HG02981 (cell line): ENCODE results near the gene ATP8B4.

Experiments used
- ATAC-seq: cut with Tn5 transposase; IDR thresholded peaks from one replicate; pipeline ENCODE4 v1.9.1; 2021; ENCODE audit warnings: mild to moderate bottlenecking, moderate library complexity; ENCODE audit not compliant: unreplicated experiment

ATP8B4 gene

DNA sequence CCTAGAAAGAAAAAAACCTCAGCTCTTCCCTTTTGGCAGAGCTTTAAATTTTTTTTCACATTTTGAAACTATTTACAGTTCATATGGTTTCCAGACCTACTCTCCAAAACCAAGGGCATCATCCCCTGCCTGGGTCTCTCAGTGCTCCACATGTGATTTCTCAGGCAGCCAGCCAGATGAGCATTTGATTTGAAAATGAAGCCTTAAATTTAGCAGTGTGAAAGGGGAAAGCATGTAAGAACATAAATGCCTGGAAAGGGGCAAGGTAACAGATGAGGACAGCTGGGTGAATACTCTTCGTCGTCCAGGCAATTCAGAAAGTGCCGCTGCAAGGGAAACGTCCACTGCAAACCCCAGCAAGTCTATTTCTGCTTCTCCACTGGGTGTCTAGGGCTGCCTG, 94.8 kb downstream of the ATP8B4 start:
- ATAC-seq = no peak

DNA sequence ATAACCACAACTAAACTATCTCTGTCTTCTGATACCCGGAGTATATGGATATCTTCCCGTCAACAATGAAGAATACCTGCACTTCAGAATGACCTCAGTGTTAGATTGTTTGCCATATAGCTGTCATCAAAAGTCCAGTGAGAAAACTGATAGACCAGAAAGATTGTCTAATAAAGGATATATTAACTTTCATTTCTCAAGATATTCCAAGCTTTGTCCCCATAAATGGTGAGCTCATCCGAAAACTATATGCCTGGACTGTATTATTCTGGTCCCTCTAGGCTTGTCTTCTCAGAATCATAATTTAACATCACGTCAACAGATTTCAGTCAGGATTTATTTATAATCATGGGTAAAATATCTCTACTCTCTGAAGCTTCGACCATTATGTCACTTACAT, 100.5 kb downstream of the ATP8B4 start:
- ATAC-seq = no peak

DNA sequence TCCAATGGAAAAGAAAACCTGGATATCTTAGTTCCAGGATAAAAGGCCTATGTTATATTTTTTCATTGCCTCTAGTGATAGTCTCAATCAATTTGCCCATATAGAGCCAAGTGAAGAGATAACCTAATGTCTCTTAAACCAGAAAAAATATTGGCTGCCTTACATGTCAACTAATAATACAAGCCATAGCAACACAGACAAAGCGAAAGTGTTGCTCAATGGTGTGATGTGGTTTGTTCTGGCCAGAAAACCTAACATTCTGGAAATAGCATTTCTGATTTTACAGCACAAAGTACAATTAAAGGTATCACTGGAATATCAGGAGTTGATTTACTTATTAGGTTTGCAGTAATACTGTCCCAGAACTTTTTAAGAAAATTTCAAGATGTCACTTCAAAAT, 101.5 kb downstream of the ATP8B4 start:
- ATAC-seq = no peak

DNA sequence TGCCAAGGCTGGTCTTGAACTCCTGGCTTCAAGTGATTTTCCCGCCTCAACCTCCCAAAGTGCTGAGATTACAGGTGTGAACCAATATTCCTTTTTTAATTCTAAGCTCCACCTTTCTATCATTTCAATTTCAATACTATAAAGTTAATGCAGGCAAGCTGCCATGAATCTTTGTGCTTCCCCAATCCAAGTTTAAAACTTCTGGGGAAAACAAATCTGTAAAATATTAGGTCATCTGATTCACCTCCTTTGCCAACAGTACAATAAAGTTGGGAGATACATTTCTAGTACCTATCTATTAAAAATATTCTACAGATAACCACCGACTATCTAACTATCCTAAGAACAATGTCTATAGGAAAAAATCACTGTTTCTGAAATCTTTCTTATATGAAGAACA, 102.1 kb downstream of the ATP8B4 start:
- ATAC-seq = no peak

DNA sequence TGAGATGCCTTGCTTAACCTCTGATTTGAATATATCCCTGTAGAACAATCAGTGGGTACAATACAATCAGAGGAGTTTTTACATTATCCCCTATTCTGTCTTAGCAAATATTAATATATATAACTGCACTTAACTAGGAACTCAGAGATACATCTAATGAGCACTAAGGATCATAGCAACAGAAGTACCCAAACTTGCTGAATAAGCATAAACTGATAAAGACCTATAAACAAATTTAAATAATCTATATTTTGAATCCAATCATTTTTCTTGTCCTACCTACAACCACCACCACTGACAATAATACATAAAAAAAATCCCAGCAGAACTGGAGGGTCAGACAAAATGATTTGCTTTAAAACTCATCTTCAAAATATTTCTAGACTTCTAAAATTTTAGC, 106.2 kb downstream of the ATP8B4 start:
- no peak for ATAC-seq

DNA sequence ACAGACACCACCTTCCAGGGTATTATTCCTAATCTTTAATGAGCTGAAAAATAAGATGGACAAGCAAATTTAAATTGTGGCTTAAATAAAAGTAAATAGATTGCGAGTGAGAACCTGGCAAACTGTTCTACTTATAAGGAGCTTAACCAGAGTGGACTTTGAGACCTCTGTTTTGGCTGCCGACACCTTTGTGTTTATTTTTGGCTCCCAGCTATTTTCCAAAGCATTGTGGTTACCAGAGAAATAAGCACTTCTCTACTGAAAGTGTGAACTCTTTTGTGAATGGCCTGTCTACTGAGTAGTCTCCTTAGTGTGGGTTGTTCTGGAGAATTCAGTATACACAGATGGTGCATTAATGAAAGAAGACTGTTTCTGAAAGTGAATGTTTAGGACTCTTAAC, 109.4 kb downstream of the ATP8B4 start:
- ATAC-seq = no peak

DNA sequence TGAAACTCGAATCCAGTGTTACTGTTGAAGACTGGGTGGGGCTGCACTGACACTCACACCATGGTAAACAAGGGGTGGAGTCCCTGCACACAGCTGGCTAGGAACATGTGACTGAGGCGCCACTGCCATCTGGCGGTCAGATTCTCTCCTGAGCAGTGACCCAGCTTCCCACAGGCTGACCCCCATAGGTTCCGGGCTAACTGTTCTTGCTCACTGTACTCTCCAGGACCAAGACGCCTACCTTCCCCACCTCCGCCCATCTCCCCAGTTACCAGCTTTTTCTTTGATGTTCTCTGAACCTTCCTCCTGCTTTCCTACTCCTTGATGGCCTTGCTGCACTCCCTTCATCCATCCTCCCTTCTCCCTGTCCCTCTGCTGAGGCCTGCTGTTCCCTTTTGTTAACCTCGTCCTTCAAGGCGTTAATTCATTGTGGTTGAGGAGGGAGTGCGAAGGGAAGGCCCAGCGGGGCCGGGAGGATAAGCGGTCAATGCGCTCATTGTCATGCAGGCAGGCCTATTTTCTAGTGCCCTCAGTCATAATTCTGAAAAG, 115.2 kb downstream of the ATP8B4 start:
- peak; percentile 100 for ATAC-seq

DNA sequence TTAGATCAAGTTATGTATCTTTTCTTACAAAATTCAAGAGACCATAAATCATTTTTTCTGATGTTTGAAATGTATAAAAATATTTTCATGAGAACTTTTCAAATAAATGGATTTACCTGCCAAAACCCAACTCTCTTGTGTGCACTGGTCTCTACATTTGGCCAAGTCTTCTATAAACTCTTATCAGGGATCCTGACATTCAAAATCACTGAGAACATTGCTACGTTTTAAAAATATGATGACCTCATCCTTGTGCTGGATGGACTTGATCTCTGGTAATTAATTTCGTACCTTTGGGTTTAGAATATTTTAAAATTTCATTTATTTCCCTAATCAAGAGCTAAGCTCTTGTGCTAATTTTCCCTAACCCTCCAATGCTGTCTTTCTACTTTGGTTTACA, 127.4 kb downstream of the ATP8B4 start:
- ATAC-seq = no peak

DNA sequence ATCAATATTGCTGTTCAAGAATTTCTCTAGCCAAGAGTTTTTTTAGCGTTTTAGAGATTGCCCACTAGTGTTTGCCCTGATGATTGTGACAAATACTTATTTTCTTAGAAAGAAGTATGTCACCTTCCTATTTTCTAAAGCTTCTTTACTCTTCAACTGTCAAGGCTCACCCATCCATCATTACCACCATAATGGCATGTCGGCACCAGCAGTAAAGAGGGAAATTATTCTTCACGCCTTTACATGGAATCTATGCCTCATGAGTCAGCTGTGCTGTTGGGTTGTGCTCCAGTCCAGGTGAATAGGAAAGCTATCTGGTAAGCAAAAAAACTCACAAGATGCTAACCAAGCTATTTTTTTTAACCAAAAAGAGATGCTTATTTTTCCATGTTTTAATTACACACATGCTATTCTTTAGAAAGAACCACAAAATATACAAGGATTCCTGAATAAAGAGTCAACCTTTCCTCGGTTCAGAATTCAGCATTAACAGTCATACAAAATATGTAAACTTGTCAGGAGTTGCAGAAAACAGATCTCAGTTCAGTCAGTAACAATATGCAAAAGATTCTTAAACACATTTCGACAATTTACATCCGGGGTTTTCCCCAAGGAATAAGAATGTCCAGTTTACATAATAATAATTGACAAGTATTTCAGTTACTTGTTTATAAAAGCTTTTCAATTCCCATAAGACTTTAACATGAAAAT, 128.0 kb downstream of the ATP8B4 start:
- ATAC-seq = no peak

DNA sequence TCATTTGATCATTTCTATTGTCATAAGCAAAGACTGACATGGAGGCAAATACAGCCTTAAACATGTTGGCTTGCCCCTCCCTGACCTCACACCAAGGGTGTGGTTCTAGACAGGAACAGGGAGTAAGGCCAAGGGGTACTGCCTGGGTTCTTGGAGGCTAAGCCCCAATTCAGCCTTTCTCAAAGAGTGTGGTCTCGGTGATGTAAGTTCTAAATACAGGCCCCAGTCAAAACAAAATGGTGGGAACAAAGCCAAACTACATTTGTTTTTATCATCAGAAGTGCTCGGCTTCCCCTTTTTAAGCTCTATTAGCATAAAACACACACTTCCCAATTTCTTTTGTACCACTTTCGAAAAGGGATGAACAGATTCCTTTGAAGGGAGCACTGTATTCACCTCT, 129.5 kb downstream of the ATP8B4 start:
- no peak for ATAC-seq

DNA sequence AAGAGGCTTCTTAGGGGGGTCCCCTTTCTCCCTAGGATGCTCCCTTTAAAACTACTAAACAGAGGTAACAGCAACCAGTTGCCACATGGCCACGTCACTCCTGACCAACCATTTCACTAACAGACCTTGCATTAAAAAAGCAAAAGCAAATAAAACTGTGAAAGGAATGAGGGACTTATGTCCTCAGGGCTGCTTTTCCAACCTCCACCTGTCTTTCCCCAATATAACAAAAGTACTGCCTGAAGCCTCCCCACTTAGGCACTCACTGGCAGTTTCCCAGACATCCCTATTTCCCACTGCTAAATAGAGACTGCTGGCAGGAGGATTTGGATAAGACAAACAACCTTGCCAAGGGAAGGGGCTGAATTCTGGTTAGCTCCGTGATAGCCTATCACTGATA, 130.3 kb downstream of the ATP8B4 start:
- no peak for ATAC-seq

DNA sequence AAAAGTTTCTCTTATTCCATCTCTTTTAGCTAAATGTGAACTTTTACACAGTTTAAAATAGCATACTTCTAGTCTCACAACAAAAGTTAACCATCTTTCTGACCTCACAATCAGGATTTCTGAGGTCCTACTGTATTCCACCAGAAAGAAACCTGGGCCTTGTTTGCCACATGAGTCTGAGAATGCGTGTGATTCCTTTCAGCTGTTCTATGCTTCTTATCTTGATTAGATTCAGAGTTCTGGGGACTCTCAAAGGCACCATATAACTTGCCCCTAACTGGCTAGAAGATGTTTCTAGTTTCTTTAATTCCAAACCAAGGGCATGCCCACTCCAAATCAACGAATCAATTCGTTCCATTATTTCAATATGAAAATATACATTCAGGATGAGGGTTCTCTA, 131.1 kb downstream of the ATP8B4 start:
- no peak for ATAC-seq

DNA sequence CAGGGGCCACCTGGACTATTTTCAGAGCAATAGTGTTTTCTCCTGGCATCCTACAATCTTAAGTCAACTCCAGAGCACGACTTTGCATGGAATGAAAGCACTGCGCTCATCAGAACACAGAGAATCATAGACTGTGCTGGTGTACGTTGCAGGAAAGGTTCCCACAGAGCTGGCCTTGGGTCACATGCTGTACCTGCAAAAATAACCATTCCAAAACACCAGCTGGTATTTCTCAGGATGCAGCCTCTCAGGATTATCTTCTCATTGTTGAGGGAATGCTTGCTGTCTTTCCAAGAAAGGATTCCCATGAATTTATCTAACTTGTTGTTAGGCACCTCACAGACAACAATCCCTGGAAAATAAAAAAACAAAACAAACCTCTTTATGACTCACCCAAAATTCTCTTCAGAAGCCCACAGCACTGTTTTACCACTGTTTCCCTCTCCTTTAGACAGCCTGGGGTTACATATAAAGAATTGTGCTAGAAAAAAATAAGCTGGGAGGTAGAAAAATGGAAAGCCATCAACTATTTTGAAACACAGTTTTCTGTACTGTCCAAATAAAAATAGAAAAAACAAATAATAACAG, 131.7 kb downstream of the ATP8B4 start:
- ATAC-seq = no peak

DNA sequence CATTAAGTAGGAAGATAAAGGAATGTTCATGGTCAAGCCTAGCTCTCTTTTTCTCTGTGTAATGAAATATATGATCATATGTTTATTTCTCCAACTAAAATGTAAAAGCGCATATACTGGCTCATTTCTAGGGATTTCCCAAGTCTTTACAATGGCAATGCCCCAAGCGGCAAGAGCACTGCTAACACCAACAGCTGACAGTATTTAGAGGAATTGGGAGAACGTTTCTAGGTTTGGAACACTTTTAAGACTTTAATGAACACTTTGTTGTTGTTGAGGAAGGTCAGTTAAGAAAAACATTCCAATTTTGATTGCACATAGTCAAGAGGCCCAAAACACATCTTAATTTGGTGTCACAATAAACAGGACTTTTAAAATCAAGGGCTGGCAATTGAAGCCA, 132.7 kb downstream of the ATP8B4 start:
- ATAC-seq = no peak

DNA sequence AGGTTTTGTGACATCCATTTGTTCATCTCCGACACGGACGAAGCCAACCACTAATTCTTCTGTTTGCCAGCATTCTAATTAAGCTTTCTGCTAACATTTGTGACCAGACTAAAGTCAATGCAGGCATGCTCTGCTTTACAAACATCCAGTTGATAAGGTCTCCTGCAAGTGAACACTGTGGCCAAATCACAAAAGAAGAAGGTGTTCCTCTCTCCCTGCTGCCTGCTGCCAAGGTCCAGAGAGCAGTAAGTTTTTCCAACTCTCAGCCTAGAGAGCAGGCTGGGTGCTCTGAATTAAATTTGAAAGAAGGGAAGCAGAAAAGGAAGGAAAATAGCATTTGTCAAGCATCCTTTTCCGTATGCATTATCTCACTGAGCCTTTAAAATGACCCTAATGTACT, 133.6 kb downstream of the ATP8B4 start:
- no peak for ATAC-seq

DNA sequence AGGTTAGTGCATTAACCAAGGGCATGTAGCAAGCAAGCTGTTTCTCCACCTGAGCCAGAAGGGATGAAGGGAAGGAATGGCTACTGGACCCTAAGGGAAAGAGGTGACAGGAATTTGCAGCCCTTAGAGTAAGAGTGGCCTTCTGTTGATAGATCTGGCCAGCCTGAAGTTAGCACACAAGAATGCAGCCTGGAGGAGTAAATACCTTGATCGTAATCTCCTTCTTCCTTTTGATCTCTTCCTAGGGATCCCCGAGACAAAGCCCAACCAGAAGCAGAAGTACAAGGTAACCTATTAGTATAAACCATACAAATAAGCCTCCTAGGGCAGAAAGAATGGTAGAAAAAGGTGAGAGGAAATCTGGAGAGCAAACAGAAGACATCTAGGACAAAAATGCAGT, 134.6 kb downstream of the ATP8B4 start:
- ATAC-seq = no peak

DNA sequence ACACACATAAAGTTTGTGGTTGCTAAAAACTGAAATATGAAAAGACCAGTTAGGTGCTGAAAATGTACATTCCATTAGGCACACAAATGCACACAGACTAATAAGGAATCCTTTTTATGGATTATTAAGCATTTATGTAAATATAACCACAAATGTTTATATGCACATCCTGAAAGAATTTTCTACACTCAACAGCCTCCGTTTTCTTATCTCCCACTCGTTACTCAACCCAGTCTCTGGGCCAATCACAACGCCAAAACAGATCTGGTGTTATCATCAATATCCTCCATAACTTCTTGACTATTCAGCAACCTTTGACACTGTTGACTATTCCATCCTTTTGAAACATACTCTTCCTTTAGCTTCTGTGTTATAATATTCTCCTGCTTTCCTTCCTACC, 136.4 kb downstream of the ATP8B4 start:
- ATAC-seq = no peak

DNA sequence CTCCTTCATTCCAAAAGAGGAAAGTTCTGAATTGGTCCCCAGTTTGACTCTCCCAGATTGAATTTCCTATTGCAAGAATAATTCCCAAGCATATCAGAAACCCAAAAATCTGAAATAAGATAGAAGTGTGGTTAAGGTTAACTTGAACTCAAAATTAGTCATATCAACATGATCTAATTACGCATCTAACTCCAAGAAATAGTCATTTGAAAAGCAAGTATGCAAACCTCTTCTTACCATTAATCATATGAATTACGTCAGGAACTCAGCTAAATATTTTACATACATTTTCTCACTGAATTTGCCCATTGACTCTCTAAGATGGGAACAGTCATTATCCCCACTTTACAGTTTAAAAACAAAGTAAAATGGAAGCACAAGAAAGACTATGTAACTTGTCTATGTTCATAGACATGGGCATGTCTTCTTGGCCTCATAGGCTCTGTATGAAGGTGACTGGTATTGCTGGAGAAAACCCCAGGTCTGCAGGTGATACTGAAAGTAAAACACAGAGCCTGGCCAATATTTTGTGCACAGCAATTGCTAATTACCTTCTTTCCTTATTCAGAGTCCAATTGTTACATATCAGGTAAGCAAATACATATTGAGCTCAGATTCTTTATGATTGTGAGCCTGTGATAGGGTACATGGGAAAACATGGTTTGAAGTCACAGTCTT, 139.2 kb downstream of the ATP8B4 start:
- no peak for ATAC-seq

DNA sequence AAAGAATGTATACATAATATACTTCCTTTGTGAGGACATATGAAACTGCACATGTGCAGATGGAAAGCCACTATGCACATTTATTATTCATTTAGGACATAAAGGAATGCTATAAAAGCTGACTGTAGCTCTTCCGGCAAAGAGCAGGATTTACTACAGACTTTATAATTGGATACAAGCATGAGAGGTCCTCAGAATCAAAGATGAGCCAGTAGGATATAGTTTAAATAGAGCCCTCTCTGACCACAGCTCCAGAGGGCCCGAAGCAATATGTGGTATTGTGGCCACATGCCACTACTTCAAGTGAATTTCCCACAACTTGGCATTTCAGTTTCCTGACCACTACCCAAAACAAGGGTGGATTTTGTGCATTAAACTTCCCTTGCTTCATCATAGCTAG, 140.9 kb downstream of the ATP8B4 start:
- ATAC-seq = no peak

DNA sequence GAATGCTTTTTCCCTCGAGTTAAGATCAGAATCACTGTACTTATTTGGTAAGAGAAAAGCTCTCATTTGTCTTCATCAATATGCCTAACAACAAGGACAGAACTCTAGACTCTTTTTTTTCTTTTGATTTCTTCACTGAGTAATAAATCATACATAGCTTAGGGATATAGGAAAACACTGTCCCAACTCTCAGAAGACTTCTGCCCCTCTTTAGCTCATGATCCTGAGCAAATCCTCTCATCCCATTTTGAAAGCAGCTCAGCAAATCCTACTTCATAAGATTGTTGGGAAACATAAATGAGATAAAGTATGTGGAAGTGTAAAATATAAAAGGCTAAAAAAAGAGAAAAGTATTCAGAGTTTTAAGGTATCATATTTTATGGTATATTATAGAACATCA, 141.7 kb downstream of the ATP8B4 start:
- ATAC-seq = no peak

DNA sequence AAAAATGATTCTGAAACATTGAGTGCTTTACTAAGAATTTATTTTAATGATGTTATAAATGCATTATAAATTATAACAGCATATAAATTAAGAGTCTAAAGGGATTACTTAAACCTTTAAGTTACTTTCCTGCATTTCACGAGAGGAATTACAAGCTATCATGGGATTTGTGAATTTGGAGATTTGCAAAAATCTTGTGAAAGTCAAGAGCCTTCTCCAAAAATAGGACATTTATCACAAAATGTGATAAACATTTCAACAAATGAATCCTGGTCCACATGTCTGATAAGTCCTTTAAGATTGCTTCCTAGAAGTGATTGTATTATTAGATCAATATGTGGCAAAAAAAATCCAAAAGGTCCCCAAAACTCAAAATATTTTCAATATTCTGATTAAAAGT, 154.5 kb downstream of the ATP8B4 start:
- no peak for ATAC-seq

DNA sequence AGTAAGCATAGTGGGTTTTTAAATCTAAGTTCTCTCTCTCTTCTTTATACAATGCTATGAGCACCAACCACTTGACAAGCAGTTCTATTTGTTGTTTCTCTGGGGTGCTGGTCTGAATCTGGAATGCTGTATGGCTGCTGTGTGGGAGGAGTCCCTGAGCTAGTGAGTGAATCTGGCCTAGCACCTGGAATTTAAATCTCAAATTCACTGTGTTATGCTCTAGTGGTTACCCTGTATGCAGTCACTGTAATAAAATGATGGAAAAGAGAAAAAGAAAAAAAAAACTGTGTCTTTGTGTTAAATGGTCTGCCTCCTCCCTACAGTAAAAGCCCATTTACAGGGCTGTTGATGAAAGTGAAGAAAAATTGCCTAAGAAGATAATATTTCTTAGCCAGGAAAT, 155.0 kb downstream of the ATP8B4 start:
- ATAC-seq = no peak
